HG02884 (cell line): Measurements from ENCODE around the gene GCSAM.
A peak's percentile ranks its signal among the peaks of the same experiment; 100 is the strongest.

ENCODE experiments used
- ATAC-seq: cut with Tn5 transposase; IDR thresholded peaks from one replicate; pipeline ENCODE4 v1.9.1; 2021; ENCODE audit warnings: mild to moderate bottlenecking, moderate library complexity; ENCODE audit not compliant: unreplicated experiment

Gene GCSAM

GRCh38 chr3:112132975-112133448 is at the start of gene GCSAM:
Gene GCSAM (minus strand): TSS chr3:112133248. CDS start chr3:112133120, 128 bp downstream.
- ATAC-seq, result peak; percentile 67

- ATAC-seq, result no peak
Observed at GRCh38 chr3:112175646-112176045, 42.6 kb upstream of the GCSAM start.

GRCh38 chr3:112175037-112175436 is 42.0 kb upstream of the GCSAM start:
- no peak for ATAC-seq

GRCh38 chr3:112171144-112171543 is 38.1 kb upstream of the GCSAM start:
- no peak for ATAC-seq

- no peak for ATAC-seq
Observed at GRCh38 chr3:112170046-112170445, 37.0 kb upstream of the GCSAM start.

GRCh38 chr3:112167758-112168157 is 34.7 kb upstream of the GCSAM start:
- ATAC-seq, result peak; percentile 99

GRCh38 chr3:112149136-112149535 is 16.1 kb upstream of the GCSAM start:
- no peak for ATAC-seq

- ATAC-seq, result no peak
Observed at GRCh38 chr3:112143689-112144088, 10.6 kb upstream of the GCSAM start.

- ATAC-seq, result peak; percentile 45
Observed at GRCh38 chr3:112143251-112143650, 10.2 kb upstream of the GCSAM start.

GRCh38 chr3:112141293-112141692 is 8.2 kb upstream of the GCSAM start:
- no peak for ATAC-seq

GRCh38 chr3:112140584-112140983 is 7.5 kb upstream of the GCSAM start:
- no peak for ATAC-seq

GRCh38 chr3:112138219-112138969 is 5.3 kb upstream of the GCSAM start:
- ATAC-seq, result no peak

- no peak for ATAC-seq
Observed at GRCh38 chr3:112137781-112138180, 4.7 kb upstream of the GCSAM start.

GRCh38 chr3:112136959-112137693 is 4.1 kb upstream of the GCSAM start:
- ATAC-seq, result no peak

- no peak for ATAC-seq
Observed at GRCh38 chr3:112136046-112136445, 3.0 kb upstream of the GCSAM start.

- ATAC-seq, result no peak
Observed at GRCh38 chr3:112134335-112135124, 1.5 kb upstream of the GCSAM start.

- no peak for ATAC-seq
Observed at GRCh38 chr3:112133626-112134334, 732 bp upstream of the GCSAM start.

GRCh38 chr3:112132554-112132953 is 494 bp downstream of the GCSAM start:
- no peak for ATAC-seq

- no peak for ATAC-seq
Observed at GRCh38 chr3:112132088-112132487, 960 bp downstream of the GCSAM start.

GRCh38 chr3:112131111-112131510 is 1.9 kb downstream of the GCSAM start:
- no peak for ATAC-seq

GRCh38 chr3:112130638-112130993 is 2.4 kb downstream of the GCSAM start:
- ATAC-seq, result no peak
